A549 (cell line): ENCODE measurements around the gene SS18L1.

Experiments used
- BHLHE40 ChIP-seq: IDR thresholded peaks from 2 replicates; pipeline ENCODE4 v1.6.1; 2012; ENCODE audit warnings: low read depth, low read length, inconsistent platforms
- CHD4 ChIP-seq: fragments of 200-600 bp; sonication (generic); IDR thresholded peaks from 2 replicates; pipeline ENCODE4 v1.6.1; 2016; ENCODE audit warnings: antibody characterized with exemption, mild to moderate bottlenecking, borderline replicate concordance
- EP300 ChIP-seq, 2 experiments: fragments of >200 bp; sonication (Bioruptor Twin); formaldehyde crosslinking; IDR thresholded peaks; 2 replicates in 1 of 2; 3 replicates in 1 of 2; pipeline ENCODE4 v1.6.1; 2016 to 2017
- HOXA7 ChIP-seq: fragments of 250-450 bp; sonication (Bioruptor Pico); IDR thresholded peaks from 2 replicates; pipeline ENCODE4 v1.5.0; 2020; ENCODE audit warnings: mild to moderate bottlenecking, moderate library complexity
- HOXB13 ChIP-seq: fragments of 250-450 bp; sonication (Bioruptor Pico); IDR thresholded peaks from 2 replicates; pipeline ENCODE4 v1.5.0; 2020; ENCODE audit warnings: low read depth, mild to moderate bottlenecking, moderate library complexity
- MAZ ChIP-seq: fragments of 150-350 bp; IDR thresholded peaks from 2 replicates; pipeline ENCODE4 v1.6.1; 2014; ENCODE audit warnings: antibody characterized with exemption, low read depth, low read length, borderline replicate concordance
- POLR2AphosphoS2 ChIP-seq: conservative IDR thresholded peaks from 2 replicates; pipeline ENCODE4 v1.6.1; 2012; ENCODE audit warnings: low read length, improper control_type of control experiment, inconsistent platforms
- RAD21 ChIP-seq, 2 experiments: fragments of >200 bp in 1 of 2; sonication (Bioruptor Twin) in 1 of 2; formaldehyde crosslinking in 1 of 2; IDR thresholded peaks in 1 of 2; conservative IDR thresholded peaks in 1 of 2; 2 replicates in 1 of 2; 3 replicates in 1 of 2; pipeline ENCODE4 v1.6.1; 2012 to 2018; ENCODE audit warnings: inconsistent platforms in 1 of 2
- SREBF2 ChIP-seq: fragments of 450-650 bp; IDR thresholded peaks from 2 replicates; pipeline ENCODE4 v1.6.1; 2014; ENCODE audit warnings: mild to moderate bottlenecking, moderate library complexity
- TFCP2L1 ChIP-seq: fragments of 250-450 bp; sonication (Bioruptor Pico); IDR thresholded peaks from 2 replicates; pipeline ENCODE4 v1.5.0; 2021; ENCODE audit warnings: mild to moderate bottlenecking
- TF ChIP-seq, protein P1 (sequence below): fragments of >200 bp; sonication (Bioruptor Twin); formaldehyde crosslinking; IDR thresholded peaks from 3 replicates; pipeline ENCODE4 v1.5.1; 2016
- TF ChIP-seq, protein P2 (sequence below): fragments of 250-450 bp; sonication (Bioruptor Pico); IDR thresholded peaks from 2 replicates; pipeline ENCODE4 v1.5.0; 2021; ENCODE audit warnings: mild to moderate bottlenecking, moderate library complexity, borderline replicate concordance
- TF ChIP-seq, protein P3 (sequence below): fragments of 200-600 bp; sonication (generic); IDR thresholded peaks from 2 replicates; pipeline ENCODE4 v1.6.1; 2016; ENCODE audit warnings: antibody characterized with exemption, mild to moderate bottlenecking, moderate library complexity

DNA sequence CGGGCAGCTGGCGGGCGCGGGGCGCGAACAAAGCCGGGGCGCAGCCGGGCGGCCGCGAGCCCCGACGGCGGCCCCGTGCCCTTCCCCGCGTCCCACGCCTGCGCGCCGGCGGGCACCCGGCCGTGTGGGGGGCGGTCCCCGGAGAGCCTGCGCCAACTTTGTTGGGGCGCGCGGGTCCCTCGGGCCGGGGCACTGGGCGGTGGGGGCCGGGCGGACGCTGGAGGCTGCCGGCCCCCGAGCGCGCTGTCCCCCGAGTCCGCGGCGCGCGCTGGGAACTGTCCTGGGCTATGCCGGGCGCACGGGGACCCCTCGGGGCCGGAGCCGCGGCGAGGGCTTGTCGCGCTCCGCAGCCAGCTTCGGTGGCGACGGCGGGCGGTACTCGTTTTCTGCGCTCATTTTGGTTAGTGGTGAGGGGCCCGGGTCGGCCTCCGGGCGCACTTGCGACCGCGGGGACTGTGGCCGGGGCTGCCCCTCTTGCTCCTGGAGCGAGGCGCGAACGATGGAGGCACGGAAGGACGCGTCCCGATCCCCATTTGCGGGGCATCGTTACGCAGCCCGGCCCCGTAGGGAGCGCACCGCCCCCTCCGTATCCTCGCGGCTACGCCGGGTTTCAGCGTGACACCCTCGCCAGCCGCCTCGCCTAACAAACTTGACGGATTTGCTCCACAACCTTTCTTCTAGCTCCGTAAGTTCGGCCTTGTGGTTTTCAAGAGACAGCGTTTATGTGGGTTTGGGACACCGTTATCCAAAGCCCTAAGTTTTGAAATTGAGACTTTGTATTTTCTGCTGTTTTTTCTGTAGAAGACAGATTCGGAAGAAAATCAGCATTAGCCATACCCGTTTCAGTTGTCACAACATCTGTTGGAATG, 622 bp downstream of the SS18L1 start:
- TF ChIP-seq MAZ = no peak
- TF ChIP-seq EP300 (IDR thresholded peaks at IDR 0.05) = no peak
- no peak; a peak in 1 of 5 replicates for TF ChIP-seq RAD21 (conservative IDR thresholded peaks at IDR 0.05 in 1 of 2, IDR thresholded peaks at IDR 0.05 in 1 of 2)
- TF ChIP-seq, protein P1, sequence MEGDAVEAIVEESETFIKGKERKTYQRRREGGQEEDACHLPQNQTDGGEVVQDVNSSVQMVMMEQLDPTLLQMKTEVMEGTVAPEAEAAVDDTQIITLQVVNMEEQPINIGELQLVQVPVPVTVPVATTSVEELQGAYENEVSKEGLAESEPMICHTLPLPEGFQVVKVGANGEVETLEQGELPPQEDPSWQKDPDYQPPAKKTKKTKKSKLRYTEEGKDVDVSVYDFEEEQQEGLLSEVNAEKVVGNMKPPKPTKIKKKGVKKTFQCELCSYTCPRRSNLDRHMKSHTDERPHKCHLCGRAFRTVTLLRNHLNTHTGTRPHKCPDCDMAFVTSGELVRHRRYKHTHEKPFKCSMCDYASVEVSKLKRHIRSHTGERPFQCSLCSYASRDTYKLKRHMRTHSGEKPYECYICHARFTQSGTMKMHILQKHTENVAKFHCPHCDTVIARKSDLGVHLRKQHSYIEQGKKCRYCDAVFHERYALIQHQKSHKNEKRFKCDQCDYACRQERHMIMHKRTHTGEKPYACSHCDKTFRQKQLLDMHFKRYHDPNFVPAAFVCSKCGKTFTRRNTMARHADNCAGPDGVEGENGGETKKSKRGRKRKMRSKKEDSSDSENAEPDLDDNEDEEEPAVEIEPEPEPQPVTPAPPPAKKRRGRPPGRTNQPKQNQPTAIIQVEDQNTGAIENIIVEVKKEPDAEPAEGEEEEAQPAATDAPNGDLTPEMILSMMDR = no peak
- TF ChIP-seq, protein P2, sequence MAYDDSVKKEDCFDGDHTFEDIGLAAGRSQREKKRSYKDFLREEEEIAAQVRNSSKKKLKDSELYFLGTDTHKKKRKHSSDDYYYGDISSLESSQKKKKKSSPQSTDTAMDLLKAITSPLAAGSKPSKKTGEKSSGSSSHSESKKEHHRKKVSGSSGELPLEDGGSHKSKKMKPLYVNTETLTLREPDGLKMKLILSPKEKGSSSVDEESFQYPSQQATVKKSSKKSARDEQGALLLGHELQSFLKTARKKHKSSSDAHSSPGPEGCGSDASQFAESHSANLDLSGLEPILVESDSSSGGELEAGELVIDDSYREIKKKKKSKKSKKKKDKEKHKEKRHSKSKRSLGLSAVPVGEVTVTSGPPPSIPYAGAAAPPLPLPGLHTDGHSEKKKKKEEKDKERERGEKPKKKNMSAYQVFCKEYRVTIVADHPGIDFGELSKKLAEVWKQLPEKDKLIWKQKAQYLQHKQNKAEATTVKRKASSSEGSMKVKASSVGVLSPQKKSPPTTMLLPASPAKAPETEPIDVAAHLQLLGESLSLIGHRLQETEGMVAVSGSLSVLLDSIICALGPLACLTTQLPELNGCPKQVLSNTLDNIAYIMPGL (CRISPR knock-in tag) = no peak
- TF ChIP-seq HOXB13 (CRISPR knock-in tag) = no peak
- no peak for TF ChIP-seq SREBF2
- TF ChIP-seq POLR2AphosphoS2 = no peak
- no peak for TF ChIP-seq HOXA7 (CRISPR knock-in tag)
- TF ChIP-seq CHD4 = no peak
- no peak for TF ChIP-seq BHLHE40
- no peak for TF ChIP-seq TFCP2L1
- TF ChIP-seq, protein P3, sequence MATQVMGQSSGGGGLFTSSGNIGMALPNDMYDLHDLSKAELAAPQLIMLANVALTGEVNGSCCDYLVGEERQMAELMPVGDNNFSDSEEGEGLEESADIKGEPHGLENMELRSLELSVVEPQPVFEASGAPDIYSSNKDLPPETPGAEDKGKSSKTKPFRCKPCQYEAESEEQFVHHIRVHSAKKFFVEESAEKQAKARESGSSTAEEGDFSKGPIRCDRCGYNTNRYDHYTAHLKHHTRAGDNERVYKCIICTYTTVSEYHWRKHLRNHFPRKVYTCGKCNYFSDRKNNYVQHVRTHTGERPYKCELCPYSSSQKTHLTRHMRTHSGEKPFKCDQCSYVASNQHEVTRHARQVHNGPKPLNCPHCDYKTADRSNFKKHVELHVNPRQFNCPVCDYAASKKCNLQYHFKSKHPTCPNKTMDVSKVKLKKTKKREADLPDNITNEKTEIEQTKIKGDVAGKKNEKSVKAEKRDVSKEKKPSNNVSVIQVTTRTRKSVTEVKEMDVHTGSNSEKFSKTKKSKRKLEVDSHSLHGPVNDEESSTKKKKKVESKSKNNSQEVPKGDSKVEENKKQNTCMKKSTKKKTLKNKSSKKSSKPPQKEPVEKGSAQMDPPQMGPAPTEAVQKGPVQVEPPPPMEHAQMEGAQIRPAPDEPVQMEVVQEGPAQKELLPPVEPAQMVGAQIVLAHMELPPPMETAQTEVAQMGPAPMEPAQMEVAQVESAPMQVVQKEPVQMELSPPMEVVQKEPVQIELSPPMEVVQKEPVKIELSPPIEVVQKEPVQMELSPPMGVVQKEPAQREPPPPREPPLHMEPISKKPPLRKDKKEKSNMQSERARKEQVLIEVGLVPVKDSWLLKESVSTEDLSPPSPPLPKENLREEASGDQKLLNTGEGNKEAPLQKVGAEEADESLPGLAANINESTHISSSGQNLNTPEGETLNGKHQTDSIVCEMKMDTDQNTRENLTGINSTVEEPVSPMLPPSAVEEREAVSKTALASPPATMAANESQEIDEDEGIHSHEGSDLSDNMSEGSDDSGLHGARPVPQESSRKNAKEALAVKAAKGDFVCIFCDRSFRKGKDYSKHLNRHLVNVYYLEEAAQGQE = no peak
